AG04450 (cell line): ENCODE results near the gene ANKRA2. TPM values are rescaled to one million over a fixed set of nuclear protein-coding genes. Genes with fewer than 3 reads are reported as not detected.

ENCODE experiments used
- CTCF ChIA-PET: fragments of 300-600, 350-600 bp; formaldehyde crosslinking; extraction: SDS; loops from one replicate; lab custom pipeline; 2022; ENCODE audit warnings: antibody characterized with exemption, inconsistent platforms; lab: Charles Lee
- POLR2A ChIA-PET: fragments of 350-600 bp; formaldehyde crosslinking; extraction: SDS; loops from one replicate; lab custom pipeline; 2021; ENCODE audit warnings: antibody characterized with exemption, inconsistent platforms; lab: Yijun Ruan, JAX
- DNase-seq: peaks from one replicate; pipeline ENCODE4 v3.0.0-alpha.2; 2011; ENCODE audit warnings: low read depth, low spot score
- H3K27ac ChIP-seq: one replicate; pipeline ENCODE4 v1.5.1; 2012; ENCODE audit warnings: low read depth, low read length, control low read depth
- H3K27me3 ChIP-seq: one replicate; pipeline ENCODE4 v1.6.0; 2012; ENCODE audit warnings: low read length; ENCODE audit not compliant: control insufficient read depth, insufficient read depth
- H3K4me3 ChIP-seq: 2 replicates; pipeline ENCODE4 v1.5.1; 2011; ENCODE audit warnings: mild to moderate bottlenecking, low read depth, low read length, control low read depth
- H3K9me3 ChIP-seq: 2 replicates; pipeline ENCODE4 v1.5.1; 2012; ENCODE audit warnings: low read length; ENCODE audit not compliant: control insufficient read depth, insufficient read depth
- CTCF ChIP-seq: IDR thresholded peaks from 2 replicates; pipeline ENCODE4 v1.5.1; 2011; ENCODE audit warnings: low read depth, low read length, control low read depth, inconsistent platforms
- polyA minus RNA-seq: library from RNA; depleted of rRNA, polyadenylated mRNA; stranded (reverse); fragments of >200 nt; gene quantifications from 2 replicates; pipeline ENCODE4 v1.2.3, GENCODE V29; 2011; rRNA and poly(A)+ RNA removed
- polyA plus RNA-seq: library from polyadenylated mRNA; depleted of rRNA; stranded (reverse); fragments of >200 nt; gene quantifications from 2 replicates; pipeline ENCODE4 v1.2.3, GENCODE V29; 2011; rRNA removed

Gene ANKRA2, protein sequence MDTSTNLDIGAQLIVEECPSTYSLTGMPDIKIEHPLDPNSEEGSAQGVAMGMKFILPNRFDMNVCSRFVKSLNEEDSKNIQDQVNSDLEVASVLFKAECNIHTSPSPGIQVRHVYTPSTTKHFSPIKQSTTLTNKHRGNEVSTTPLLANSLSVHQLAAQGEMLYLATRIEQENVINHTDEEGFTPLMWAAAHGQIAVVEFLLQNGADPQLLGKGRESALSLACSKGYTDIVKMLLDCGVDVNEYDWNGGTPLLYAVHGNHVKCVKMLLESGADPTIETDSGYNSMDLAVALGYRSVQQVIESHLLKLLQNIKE
- polyA plus RNA-seq = 24.9 and 39.6 TPM in 2 replicates
- 5.8 and 15.7 TPM in 2 replicates for polyA minus RNA-seq

DNA sequence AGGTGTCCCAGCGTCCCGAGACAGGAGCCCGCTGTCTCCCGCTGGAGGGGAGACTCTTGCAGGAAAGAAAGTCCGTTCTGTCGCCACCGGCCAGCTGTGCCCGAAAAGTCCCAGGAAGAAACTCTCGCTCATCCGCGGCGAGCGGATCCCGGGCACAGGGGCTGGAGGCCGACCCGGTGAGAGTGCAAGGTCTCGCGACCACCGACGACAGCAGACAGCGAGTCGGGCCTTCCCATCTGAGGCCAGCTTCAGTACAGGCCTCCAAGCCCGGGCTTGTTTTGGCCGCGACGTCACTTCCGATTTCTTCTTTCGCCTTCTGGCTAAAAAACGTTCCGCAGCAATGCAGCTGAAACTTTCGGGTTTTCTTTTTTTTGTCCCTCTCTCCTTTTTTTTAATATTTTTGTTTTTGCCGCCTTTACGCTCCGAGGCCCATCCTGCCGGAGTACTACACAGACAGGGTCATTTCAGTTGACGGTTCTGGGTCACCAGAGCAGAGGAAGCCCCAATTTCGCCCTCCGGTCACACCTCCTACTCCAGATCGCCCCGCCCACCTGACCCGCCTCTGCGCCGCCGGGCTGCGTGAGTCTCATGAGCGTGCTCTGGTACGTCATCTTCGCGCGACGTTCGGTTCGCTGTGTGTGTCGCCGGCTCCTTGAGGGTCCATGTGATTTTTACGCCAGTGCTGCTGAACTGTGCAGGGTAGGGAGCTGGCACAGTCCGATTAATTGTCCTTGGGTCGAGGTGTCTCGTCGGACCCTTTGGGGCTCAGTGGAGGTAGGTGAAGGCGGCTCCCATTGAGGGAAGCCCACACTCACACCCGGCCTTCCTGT lies at the start of gene ANKRA2, which contains the start of gene UTP15:
Gene ANKRA2 (minus strand): TSS at position 501 of the 830 bp plus-strand sequence. CDS start 2,758 bp downstream, outside the sequence.
Gene UTP15 (plus strand): TSS at position 605 of the 830 bp plus-strand sequence. CDS start 1,602 bp downstream, outside the sequence.
- ChIA-PET POLR2A (interaction anchor here (0.8 to 1.3 kb wide), 3 partner anchors 44 to 336 kb away, joined by 3 to 5 read pairs (median 3); no protein-coding TSS in a partner anchor), CTCF (interaction anchor here (2.1 to 2.5 kb wide), 2 partner anchors 45 to 228 kb away, joined by 7 to 15 read pairs; no protein-coding TSS in a partner anchor)
- DNase-seq = peak; percentile 95

DNA sequence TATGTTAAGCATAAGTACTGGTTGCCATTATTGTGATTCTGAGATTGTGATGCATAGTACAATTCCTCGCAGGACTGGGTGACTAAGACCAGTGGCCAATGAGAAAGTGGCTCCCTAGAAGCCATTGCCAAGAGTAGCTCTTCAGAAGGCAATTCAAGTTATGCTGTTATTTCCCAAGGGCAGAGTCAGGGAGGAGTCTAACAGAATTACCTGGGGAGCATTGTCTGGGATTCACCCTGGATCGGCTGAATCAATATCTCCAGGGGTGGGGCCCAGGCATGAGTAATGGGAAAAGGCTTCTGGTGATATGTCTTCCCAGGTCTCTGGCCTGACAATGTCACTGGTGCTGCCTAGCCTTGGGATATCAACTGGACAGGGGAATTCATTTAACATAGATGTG lies 49.6 kb upstream of the ANKRA2 start:
- H3K9me3 ChIP-seq = no peaks in the 10 kb centered on the region
- ChIA-PET POLR2A (no interaction called here), CTCF (interaction anchor here (0.6 kb wide), 1 partner anchor 221 kb away, joined by 3 read pairs; no protein-coding TSS in a partner anchor)

More for the DNA sequence above, at the start of gene ANKRA2, which contains the start of gene UTP15:
- Histone ChIP-seq H3K4me3 (peak within 1 kb of the TSS; percentile 98), H3K9me3 (no peaks in the 10 kb centered on the region), H3K27ac (peak within 1 kb of the TSS; percentile 84), H3K27me3 (no peaks in the 10 kb centered on the region)
- TF ChIP-seq CTCF = no peak

GRCh38 chr5:73612799-73613198 lies 47.4 kb upstream of the ANKRA2 start:
- TF ChIP-seq CTCF = no peak
- Histone ChIP-seq H3K9me3 (no peaks in the 10 kb centered on the region), H3K27me3 (no peaks in the 10 kb centered on the region), H3K4me3 (no peak overlapping the region), H3K27ac (no peak overlapping the region)
- ChIA-PET CTCF (no interaction called here), POLR2A (no interaction called here)
- DNase-seq = no peak

More for the DNA sequence above, 49.6 kb upstream of the ANKRA2 start:
- DNase-seq = no peak
- no peak for TF ChIP-seq CTCF
- no peaks in the 10 kb centered on the region for H3K27me3 ChIP-seq
- H3K4me3 ChIP-seq = no peak overlapping the region
- H3K27ac ChIP-seq = no peak overlapping the region

DNA sequence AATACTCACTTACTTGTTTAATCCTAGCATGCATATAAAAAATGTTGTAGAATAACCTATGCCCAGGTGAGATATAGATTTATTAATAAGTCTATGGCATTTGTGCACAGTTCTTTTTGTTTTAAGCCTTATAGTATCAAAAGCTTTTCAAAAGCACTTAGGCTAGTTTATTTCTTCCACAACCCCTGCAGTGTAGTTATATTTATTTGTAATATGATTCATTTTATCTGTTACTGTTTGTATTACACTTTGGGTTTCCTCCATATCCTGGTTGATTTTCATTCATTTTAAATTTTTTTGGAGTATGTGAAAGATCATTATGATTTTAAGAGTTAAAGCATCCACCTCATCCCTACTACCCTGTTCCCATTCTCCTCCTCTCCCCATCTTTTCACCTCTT lies 41.8 kb upstream of the ANKRA2 start:
- Histone ChIP-seq H3K4me3 (no peak overlapping the region), H3K9me3 (no peaks in the 10 kb centered on the region), H3K27me3 (no peaks in the 10 kb centered on the region), H3K27ac (no peak overlapping the region)
- CTCF ChIA-PET = interaction anchor here (1.4 kb wide), 1 partner anchor 16 kb away, joined by 5 read pairs; no protein-coding TSS in a partner anchor
- TF ChIP-seq CTCF = no peak
- no peak for DNase-seq
- POLR2A ChIA-PET = no interaction called here
